Fibroblast of villous mesenchyme (primary cell): Measurements from ENCODE around the gene FAM177A1. TPM values are rescaled to one million over a fixed set of nuclear protein-coding genes. Genes with fewer than 3 reads are reported as not detected.
"Not testable (repeated sequence)": the region's sequence is repeated elsewhere in the genome, so short reads cannot be mapped to it uniquely, and the experiment has no call there.

ENCODE experiments used
- DNase-seq: peaks from one replicate; pipeline ENCODE4 v3.0.0-alpha.2; 2010; ENCODE audit warnings: low read depth
- H3K4me3 ChIP-seq: 2 replicates; pipeline ENCODE4 v1.5.1; 2011; ENCODE audit warnings: low read depth, mild to moderate bottlenecking, low read length
- total RNA-seq: library from RNA; depleted of rRNA; stranded (reverse); fragments of >200 nt; gene quantifications from 2 replicates; pipeline ENCODE4 v1.2.3, GENCODE V29; 2012
- TF ChIP-seq, protein P1 (sequence below): IDR thresholded peaks from 2 replicates; pipeline ENCODE4 v1.5.1; 2012; ENCODE audit warnings: low read depth, mild to moderate bottlenecking, low read length; ENCODE audit not compliant: insufficient read depth

FAM177A1 gene
- total RNA-seq, 1 donor = 43.6 TPM

DNA sequence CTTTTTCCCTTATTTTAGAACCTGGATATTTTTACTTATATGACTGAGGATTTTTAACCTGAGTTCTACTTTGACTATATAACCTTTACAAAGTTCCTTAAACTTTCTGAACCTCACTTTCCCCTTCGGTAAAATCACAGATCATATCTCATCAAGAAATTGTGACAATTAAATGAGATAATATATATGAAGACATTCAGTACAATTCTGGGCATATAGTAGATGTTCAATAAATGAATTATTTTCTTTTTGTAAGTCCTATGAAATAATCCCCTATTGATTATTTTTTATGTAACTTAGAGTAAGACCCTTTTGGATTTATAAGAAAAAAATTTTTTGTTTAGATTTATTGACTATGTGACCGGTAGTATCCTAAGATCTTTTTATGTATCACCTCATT is 17.6 kb upstream of the FAM177A1 start:
- H3K4me3 ChIP-seq = no peak overlapping the region
- no peak for DNase-seq
- TF ChIP-seq, protein P1, sequence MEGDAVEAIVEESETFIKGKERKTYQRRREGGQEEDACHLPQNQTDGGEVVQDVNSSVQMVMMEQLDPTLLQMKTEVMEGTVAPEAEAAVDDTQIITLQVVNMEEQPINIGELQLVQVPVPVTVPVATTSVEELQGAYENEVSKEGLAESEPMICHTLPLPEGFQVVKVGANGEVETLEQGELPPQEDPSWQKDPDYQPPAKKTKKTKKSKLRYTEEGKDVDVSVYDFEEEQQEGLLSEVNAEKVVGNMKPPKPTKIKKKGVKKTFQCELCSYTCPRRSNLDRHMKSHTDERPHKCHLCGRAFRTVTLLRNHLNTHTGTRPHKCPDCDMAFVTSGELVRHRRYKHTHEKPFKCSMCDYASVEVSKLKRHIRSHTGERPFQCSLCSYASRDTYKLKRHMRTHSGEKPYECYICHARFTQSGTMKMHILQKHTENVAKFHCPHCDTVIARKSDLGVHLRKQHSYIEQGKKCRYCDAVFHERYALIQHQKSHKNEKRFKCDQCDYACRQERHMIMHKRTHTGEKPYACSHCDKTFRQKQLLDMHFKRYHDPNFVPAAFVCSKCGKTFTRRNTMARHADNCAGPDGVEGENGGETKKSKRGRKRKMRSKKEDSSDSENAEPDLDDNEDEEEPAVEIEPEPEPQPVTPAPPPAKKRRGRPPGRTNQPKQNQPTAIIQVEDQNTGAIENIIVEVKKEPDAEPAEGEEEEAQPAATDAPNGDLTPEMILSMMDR = no peak

DNA sequence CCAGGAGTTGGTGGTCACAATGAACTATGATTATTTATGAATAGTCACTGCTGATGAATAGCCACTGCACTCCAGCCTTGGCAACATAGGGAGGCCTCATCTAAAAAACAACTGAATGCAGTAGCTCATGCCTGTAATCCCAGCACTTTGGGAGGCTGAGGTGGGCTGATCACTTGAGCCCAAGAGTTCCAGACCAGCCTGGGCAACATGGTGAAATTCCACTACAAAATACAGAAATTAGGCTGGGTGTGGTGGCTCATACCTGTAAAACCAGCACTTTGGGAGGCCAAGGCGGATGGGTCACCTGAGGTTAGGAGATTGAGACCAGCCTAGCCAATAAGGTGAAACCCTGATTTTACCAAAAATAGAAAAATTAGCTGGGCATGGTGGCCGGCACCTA is 13.5 kb upstream of the FAM177A1 start:
- TF ChIP-seq, protein P1 = no peak

DNA sequence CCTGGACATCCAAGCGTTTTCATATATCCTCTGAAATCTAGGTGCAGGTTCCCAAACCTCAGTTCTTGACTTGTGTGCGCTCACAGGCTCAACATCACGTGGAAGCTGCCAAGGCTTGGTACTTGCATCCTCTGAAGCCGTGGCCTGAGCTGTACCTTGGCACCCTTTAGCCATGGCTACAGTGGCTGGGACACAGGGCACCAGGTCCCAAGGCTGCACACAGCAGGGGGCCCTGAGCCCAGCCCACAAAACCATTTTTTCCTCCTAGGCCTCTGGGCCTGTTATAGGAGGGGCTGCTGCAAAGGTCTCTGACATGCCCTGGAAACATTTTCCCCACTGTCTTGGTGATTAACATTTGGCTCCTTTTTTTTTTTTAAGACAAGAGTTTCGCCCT is 11.6 kb upstream of the FAM177A1 start:
- H3K4me3 ChIP-seq = no peak overlapping the region
- DNase-seq = no peak
- TF ChIP-seq, protein P1 = no peak

More for the DNA sequence above, 13.5 kb upstream of the FAM177A1 start:
- H3K4me3 ChIP-seq = no peak overlapping the region
- DNase-seq = no peak

DNA sequence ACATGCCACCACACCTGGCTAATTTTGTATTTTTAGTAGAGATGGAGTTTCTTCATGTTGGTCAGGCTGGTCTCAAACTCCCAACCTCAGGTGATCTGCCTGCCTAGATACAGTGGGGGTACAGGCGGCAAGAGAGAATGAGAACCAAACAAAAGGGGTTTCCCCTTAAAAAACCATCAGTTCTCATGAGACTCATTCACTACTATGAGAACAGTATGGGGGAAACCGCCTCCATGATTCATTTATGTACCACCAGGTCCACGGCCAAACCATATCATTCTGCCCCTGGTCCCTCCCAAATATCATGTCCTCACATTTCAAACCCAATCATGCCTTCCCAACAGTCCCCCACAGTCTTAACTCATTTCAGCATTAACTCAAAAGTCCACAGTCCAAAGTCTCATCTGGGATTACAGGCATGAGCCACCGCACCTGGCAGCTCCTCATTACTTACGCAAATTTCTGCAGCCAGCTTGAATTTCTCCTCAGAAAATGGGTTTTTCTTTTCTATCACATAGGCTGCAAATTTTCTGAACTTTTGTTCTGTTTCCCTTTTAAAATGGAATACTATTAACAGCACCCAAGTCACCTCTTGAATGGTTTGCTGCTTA is 11.0 kb upstream of the FAM177A1 start:
- not testable (repeated sequence) for H3K4me3 ChIP-seq, DNase-seq

DNA sequence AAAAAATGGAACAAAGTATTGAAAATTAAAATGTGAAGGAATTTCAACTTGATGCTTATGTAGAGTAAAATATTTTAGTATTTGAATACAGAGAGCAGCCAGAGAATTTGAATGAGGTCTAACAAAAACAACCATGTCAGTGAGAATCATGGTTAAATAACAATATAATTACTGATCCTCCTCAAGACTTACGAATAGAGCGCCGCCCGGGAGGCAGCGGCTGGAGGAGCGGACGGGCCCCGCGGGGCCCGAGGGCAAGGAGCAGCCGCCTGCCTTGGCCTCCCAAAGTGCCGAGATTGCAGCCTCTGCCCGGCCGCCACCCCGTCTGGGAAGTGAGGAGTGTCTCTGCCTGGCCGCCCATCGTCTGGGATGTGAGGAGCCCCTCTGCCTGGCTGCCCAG is 7.8 kb upstream of the FAM177A1 start:
- not testable (repeated sequence) for DNase-seq, H3K4me3 ChIP-seq

DNA sequence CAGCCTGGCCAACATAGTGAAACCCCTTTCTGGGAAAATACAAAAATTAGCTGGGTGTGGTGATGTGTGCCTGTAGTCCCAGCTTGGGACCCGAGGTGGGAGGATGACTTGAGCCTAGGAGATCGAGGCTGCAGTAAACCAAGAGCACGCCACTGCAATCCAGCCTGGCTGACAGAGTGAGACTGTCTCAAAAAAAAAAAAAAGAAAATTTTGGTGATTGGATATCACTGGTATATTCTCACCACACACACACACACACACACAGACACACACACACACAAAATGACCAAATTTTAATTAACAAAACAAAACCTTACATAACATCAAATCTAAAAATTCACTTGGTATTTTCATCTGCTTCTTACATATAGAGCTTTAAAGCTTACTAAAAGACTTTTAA is 3.4 kb upstream of the FAM177A1 start:
- TF ChIP-seq, protein P1 = no peak
- no peak overlapping the region for H3K4me3 ChIP-seq
- DNase-seq = no peak

DNA sequence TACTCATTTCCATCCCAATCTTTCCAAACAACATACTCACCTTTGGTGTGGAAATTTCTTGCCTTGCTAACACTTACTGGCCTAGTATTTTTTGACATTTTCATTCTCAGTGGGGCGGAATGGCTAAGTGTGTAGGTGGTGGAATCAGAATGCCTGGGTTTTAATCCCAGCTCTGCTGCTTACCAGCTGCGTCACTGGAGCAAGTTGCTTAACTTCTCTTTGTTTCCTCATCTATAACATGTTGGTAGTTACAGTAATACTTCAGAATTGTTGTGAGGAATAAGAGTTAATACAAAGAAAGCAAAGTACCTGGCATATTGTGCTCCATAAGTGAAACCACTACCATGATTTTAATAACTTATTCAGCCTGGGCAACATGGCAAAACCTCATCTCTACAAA is 3.0 kb upstream of the FAM177A1 start:
- no peak overlapping the region for H3K4me3 ChIP-seq
- no peak for DNase-seq
- TF ChIP-seq, protein P1 = no peak
